HCEC 1CT (cell line): Measurements from ENCODE around the gene DCDC2C.
"Not testable (repeated sequence)": the region's sequence is repeated elsewhere in the genome, so short reads cannot be mapped to it uniquely, and the experiment has no call there.

ENCODE experiments used
- DNase-seq: peaks from one replicate; pipeline ENCODE4 v3.0.0-alpha.2; 2017

The DCDC2C gene

GRCh38 chr2:3777966-3778365 is 74.6 kb downstream of the DCDC2C start:
- DNase-seq, result no peak

- DNase-seq, result no peak
Observed at GRCh38 chr2:3778851-3779495, 75.6 kb downstream of the DCDC2C start.

GRCh38 chr2:3779496-3780049 is 76.2 kb downstream of the DCDC2C start:
- DNase-seq, result no peak

- peak; percentile 13 for DNase-seq
Observed at GRCh38 chr2:3780477-3781402, 77.4 kb downstream of the DCDC2C start.

GRCh38 chr2:3784731-3785130 is 81.4 kb downstream of the DCDC2C start:
- DNase-seq, result peak; percentile 2

- DNase-seq, result no peak
Observed at GRCh38 chr2:3785220-3785889, 82.0 kb downstream of the DCDC2C start.

GRCh38 chr2:3785890-3786273 is 82.5 kb downstream of the DCDC2C start:
- DNase-seq, result no peak

- DNase-seq, result no peak
Observed at GRCh38 chr2:3787768-3788167, 84.4 kb downstream of the DCDC2C start.

- no peak for DNase-seq
Observed at GRCh38 chr2:3789256-3789655, 85.9 kb downstream of the DCDC2C start.

- no peak for DNase-seq
Observed at GRCh38 chr2:3793249-3793648, 89.9 kb downstream of the DCDC2C start.

- DNase-seq, result no peak
Observed at GRCh38 chr2:3801506-3801905, 98.1 kb downstream of the DCDC2C start.

- no peak for DNase-seq
Observed at GRCh38 chr2:3805201-3805939, 102.0 kb downstream of the DCDC2C start.

- no peak for DNase-seq
Observed at GRCh38 chr2:3806168-3806567, 102.8 kb downstream of the DCDC2C start.

- DNase-seq, result no peak
Observed at GRCh38 chr2:3806730-3807129, 103.4 kb downstream of the DCDC2C start.

- DNase-seq, result no peak
Observed at GRCh38 chr2:3807853-3808252, 104.5 kb downstream of the DCDC2C start.

GRCh38 chr2:3814706-3815245 is 111.4 kb downstream of the DCDC2C start:
- no peak for DNase-seq

GRCh38 chr2:3817144-3817543 is 113.8 kb downstream of the DCDC2C start:
- not testable (repeated sequence) for DNase-seq

- no peak for DNase-seq
Observed at GRCh38 chr2:3823748-3824147, 120.4 kb downstream of the DCDC2C start.

GRCh38 chr2:3827673-3828575 is 124.5 kb downstream of the DCDC2C start:
- DNase-seq, result no peak

GRCh38 chr2:3830796-3831195 is 127.4 kb downstream of the DCDC2C start:
- no peak for DNase-seq

- DNase-seq, result no peak
Observed at GRCh38 chr2:3837086-3837485, 133.7 kb downstream of the DCDC2C start.
